AG10803 (cell line): ENCODE measurements around the gene PTPRR.

Experiments
- DNase-seq: peaks from one replicate; pipeline ENCODE4 v3.0.0; 2010; ENCODE audit warnings: low read depth
- H3K4me3 ChIP-seq: 2 replicates; pipeline ENCODE4 v1.5.1; 2011; ENCODE audit warnings: mild to moderate bottlenecking, low read length, control low read depth
- TF ChIP-seq, protein P1 (sequence below): conservative IDR thresholded peaks from 2 replicates; pipeline ENCODE4 v1.5.1; 2011; ENCODE audit warnings: mild to moderate bottlenecking, low read length, control low read depth, inconsistent platforms

The PTPRR gene

DNA sequence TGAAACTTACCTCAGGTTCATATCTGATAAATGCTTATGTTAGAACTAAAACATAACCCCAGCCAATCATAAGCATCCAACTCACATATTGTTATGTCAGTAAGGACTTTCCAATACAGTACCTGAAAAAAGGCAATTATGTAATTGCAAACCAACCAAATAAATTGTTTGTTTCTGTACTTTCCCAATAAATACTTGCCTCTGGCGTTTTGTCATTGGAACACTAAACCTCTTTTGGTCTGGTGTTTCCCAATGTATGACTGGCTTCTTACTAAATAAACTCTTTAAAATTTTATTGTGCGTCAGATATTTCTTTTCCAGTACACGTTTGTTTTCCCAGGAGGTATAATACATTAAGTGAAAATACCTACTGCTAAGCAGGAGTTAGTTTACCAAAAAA lies 276.6 kb downstream of the PTPRR start:
- no peak overlapping the region for H3K4me3 ChIP-seq
- DNase-seq: no peak
- TF ChIP-seq, protein P1, sequence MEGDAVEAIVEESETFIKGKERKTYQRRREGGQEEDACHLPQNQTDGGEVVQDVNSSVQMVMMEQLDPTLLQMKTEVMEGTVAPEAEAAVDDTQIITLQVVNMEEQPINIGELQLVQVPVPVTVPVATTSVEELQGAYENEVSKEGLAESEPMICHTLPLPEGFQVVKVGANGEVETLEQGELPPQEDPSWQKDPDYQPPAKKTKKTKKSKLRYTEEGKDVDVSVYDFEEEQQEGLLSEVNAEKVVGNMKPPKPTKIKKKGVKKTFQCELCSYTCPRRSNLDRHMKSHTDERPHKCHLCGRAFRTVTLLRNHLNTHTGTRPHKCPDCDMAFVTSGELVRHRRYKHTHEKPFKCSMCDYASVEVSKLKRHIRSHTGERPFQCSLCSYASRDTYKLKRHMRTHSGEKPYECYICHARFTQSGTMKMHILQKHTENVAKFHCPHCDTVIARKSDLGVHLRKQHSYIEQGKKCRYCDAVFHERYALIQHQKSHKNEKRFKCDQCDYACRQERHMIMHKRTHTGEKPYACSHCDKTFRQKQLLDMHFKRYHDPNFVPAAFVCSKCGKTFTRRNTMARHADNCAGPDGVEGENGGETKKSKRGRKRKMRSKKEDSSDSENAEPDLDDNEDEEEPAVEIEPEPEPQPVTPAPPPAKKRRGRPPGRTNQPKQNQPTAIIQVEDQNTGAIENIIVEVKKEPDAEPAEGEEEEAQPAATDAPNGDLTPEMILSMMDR: no peak

GRCh38 chr12:70641691-70642090 lies 278.8 kb downstream of the PTPRR start:
- TF ChIP-seq, protein P1: no peak
- DNase-seq: no peak
- H3K4me3 ChIP-seq: no peak overlapping the region

DNA sequence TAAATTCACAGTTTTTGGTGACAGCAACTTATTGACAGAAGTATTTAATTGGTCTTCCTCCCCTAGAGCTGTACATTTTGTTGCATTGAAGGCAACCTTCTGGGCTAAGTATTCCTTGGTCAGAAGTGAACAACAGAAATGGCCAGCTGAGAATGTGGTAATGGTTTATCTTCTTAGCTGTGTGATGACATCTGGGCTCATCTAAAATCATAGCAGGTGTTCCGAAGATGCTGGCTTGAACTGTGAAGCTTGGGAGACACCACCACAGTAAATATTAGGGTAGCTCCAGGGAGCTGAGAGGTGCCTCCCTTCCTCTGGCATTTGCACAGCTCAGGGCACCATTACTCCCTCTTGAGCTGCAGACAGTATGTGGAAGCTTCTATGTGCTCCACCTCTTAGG lies 279.6 kb downstream of the PTPRR start:
- DNase-seq: no peak
- H3K4me3 ChIP-seq: no peak overlapping the region
- TF ChIP-seq, protein P1: no peak

- TF ChIP-seq, protein P1: no peak
- DNase-seq: no peak
- H3K4me3 ChIP-seq: no peak overlapping the region
Measured at GRCh38 chr12:70639535-70639934, 281.0 kb downstream of the PTPRR start.

DNA sequence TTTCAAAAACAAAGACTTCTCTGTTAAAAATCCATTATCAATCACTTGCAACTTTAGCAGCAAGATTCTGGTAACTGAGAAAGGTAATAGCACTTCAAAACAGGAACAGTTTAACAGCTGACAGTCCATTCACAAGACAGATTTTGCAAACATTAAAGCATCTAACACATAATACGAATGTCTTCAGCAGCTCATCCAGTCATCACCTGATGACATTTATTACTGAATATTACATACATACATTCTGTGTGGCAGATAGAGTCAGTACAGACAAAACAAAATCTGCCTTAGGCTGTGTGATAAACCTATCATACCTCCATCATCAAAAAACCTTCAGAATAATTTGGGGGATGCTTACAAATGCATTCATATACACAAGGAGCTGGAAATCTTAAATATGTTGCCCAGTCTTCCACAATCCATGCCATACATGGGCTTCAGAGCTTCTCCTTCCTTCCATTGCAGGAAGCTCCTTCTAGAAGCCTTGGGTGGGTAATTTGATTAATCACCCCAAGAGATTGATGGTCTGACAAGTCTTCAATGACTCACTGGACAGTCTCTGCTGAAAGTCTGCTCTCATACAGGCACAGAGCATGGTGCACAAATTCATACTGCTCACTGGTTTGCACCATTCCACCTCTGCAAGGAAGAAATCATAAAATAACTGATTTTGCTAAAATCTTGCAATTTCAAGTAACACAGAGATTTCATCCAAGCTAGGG lies 281.7 kb downstream of the PTPRR start:
- DNase-seq: no peak
- H3K4me3 ChIP-seq: no peak overlapping the region

DNA sequence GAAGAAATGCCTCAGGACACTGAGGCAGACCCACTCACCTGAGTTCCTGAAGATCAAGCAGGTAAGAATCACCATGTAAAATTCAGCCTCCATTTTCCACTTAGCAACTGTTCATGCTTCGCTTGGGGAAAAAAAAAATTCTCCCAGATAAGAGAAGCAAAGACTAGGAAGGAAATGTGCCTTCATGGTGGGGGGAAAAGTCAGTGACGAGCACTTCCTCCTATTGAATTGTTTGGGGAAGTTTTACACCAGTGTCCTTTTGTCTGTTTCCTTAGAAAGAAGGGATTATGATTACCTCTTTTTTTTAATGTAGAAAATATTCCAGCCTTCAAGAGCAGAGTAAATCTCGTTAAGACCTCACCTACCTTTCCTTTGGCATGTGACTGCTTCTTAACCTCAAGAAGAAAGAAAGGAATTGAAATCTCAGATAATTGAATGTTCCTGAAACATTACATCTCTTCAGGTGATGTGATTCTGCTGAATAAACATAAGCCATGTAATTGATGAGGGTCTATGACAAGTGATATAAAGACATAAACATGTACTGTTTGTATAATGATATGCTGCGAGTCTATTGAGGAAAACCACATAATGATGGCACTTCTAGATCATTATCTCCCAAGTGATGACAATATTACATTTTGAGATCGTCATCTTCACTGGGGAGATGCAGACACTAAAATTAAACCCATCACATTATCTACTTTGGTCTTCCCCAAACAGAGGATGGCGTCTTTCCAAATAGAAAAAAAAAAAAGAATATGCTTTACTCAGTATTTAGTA lies 283.0 kb downstream of the PTPRR start, which contains the start of gene PTPRB:
Gene PTPRB (minus strand): TSS at position 127 of the 783 bp plus-strand sequence. CDS start 34 bp downstream, at position 93.
- TF ChIP-seq, protein P1: no peak
- H3K4me3 ChIP-seq: no peak within 1 kb of the TSS
- no peak for DNase-seq

More for the DNA sequence above, 281.7 kb downstream of the PTPRR start:
- TF ChIP-seq, protein P1: no peak
